ENCODE results near the gene OAF.

GRCh38 chr11:120192831-120193625 lies 17.8 kb upstream of the OAF start:
- no peak for TF ChIP-seq CTCF (IDR thresholded peaks at IDR 0.05 in 2 of 3, conservative IDR thresholded peaks at IDR 0.05 in 1 of 3; ENCODE audit: borderline replicate concordance in 1 of 3, insufficient read depth in 1 of 3, low read depth in 2 of 3, low read length in 2 of 3)
- TF ChIP-seq ZNF274 (IDR thresholded peaks at IDR 0.05; ENCODE audit: low read depth, low read length) = no peak
- TF ChIP-seq RAD21 (IDR thresholded peaks at IDR 0.05; ENCODE audit: low read depth) = no peak
- no peak for TF ChIP-seq POLR2AphosphoS5 (IDR thresholded peaks at IDR 0.05; ENCODE audit: low read depth, low read length)
- no peak for TF ChIP-seq POLR2A (IDR thresholded peaks at IDR 0.05; ENCODE audit: borderline replicate concordance, extremely low read depth, insufficient read depth, insufficient read length)

Data from HCT116 (cell line).